Measurements from ENCODE around the gene MYO3A.

Gene MYO3A

DNA sequence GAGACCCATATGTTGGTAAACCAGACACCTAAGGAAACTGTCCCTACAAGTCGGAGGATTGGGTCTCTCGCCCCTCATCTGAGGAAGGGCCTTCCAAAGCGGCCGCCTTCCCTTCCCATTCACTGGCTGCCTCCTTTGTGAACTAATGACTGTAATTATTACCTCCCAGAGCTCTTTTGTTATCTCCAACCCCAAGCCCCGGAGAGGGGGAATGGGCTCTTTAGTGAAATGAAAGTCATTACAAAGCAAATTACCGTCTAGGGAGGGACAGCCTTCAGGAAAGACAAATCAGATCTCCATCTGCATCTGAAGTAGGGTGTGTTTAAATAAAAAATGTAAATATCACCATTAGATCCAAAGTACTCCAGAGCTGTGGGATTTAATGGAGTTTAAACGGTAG is 280.0 kb downstream of the MYO3A start:
- DNase-seq (ENCODE audit: low spot score) = no peak

GRCh38 chr10:26214551-26215395 is 280.7 kb downstream of the MYO3A start:
- DNase-seq (ENCODE audit: low spot score) = no peak

DNA sequence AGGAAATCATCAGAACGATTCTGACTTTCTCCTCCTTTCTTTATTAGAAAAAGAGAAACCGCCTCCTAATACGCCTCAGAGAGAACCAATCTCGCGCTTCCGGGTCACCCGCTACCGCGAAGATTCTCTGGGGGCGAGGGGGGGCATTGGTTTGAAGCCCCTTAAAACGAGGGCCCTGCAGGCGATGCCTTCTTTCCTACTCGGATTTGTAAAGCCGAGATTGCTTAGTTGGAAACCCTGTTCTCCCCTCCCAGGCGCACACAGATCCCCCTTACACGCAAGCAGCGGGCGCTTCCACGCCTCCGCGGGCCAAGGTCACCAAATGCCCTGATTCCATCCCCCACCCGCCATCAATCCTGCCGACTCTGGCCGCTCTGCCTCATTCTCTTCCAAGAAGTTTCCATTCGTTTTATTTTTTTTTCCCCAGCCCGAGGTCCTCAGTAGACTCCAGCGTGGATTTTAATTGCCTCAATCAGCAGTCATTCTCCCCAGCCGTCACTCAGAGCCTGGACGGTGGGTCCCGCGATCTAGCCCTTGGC is 281.4 kb downstream of the MYO3A start:
- DNase-seq (ENCODE audit: low spot score) = no peak

- DNase-seq (ENCODE audit: low spot score) = no peak
Observed at GRCh38 chr10:26215935-26216584, 282.0 kb downstream of the MYO3A start.

DNA sequence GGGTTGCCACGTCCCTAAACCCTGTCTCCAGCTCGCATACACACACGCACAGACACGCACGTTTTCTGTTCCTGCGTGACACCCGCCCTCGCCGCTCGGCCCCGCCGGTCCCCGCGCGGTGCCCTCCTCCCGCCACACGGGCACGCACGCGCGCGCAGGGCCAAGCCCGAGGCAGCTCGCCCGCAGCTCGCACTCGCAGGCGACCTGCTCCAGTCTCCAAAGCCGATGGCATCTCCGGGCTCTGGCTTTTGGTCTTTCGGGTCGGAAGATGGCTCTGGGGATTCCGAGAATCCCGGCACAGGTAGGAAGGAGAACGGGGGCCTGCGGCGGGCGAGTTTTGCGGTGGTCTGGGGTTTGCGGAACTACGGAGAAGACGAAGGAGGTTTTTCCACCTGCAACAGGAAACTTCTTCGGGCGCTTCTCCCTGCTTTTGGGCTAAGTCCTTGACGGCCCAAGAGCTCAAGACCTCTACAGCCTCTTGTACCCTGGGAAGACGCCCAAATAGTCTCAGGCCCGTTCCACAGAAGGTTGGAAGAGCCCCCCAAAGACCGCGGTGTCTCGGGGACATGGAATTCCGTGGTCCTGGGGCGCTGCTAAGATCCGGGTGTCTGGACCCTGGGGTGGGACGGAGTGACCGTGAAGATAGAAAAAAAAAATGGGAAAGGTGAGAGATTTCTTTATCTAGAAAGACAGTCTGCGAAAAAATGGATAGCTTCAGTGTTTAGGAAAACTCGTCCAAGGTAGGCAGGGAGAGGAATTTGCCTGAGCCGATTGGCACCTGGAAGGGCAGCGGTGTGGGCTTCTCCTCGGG is 282.8 kb downstream of the MYO3A start, which contains the start of gene GAD2:
GAD2 (plus strand) TSS at position 190 of the 811 bp plus-strand sequence; CDS start at position 226, 36 bp downstream.
- no peak for DNase-seq (ENCODE audit: low spot score)

- no peak for DNase-seq (ENCODE audit: low spot score)
Observed at GRCh38 chr10:26217396-26218086, 283.5 kb downstream of the MYO3A start.

- no peak for DNase-seq (ENCODE audit: low spot score)
Observed at GRCh38 chr10:26219676-26220075, 285.6 kb downstream of the MYO3A start.

DNA sequence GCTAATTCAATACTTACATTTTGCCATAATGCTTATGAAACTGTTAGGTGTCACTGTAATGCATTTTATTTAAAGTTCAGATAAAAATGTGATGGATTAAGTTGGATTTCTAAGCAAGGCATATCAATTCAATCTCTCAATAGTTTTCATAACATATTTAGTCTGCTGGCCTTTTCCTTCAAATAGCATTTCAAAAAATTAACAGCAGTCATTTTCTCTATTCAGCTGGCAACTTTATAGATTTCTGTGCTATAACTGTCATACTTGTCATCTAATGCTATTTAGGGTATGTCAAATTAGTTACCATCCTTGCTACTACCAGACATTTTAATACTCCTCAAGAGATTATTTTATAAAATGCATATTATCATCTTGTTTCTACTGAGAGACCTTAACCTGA is 286.9 kb downstream of the MYO3A start:
- no peak for DNase-seq (ENCODE audit: low spot score)

DNA sequence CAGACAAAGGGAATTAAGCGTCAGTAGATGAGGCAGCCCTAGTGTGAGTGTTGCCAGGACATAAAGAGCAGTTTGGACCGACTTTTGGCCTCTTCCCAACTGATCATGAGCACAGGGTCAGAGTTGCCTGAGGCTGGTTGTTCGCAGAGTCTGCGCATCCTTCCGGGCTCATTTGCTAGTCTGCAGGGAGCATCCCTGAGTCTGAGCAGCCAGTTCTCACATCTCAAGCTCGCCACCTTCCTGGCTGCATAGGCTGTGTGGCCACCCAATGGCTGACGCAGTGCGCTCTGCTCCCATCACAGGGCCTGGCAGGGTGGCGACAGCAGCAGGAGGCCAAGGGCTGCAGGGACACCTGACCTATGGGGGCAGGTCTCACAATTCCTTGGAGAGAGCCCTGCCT is 287.5 kb downstream of the MYO3A start:
- DNase-seq (ENCODE audit: low spot score) = no peak

DNA sequence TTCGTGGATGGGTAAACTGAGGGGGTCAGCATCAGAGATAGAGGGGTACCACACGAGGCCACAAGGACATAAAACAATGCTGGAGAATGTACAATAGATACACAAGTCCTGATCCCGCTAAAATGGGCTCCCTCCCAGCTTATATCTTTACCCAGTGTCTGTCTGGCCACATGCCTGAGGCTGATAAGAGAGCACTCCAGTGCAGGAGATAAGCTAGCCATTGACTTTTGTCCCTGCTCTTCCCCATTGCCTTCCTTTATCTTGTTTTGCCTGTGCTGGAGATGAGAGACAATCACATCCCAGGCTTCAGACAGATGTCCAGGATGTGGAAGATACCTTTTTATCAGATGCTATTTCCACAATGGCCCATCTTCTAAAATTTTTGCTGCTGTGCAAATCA is 288.5 kb downstream of the MYO3A start:
- no peak for DNase-seq (ENCODE audit: low spot score)

DNA sequence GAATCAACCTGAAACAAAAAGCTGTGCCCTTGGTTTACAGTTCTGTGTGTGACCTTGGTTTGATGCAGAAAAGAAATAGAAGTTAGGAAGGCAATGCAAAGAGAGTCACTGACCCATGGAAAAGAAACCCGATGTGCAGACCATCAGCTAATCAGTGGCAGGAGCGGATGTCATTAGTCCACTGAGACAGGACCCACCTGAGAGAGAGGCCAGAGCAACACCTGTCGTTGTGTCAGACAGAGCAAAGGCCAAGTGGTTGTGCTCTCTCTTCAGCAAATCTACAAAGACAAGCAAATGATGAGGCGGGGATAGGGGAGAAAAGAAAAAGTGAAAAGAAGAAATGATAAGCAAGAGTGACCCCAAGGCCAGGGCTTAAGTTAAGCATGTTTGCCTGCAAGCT is 291.3 kb downstream of the MYO3A start:
- DNase-seq (ENCODE audit: low spot score) = no peak

DNA sequence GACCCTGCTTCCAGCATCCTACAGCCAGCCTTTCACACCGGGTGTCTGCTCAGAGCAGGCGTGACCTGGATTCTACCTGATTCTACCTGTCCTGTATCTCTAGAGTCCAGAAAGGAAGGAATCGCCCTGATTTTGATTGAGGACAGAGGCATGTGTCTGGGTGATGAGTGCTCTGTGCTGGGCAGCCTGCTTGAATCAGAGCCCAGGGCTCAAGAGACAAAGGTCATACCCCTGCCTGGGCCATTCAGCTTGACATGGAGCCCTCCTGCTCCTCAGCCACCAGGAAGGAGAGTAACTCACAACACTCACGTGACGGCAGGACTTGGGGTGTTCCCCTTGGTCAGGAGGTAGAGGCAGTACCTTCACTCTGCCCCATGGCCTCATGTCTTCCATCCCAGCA is 293.8 kb downstream of the MYO3A start:
- DNase-seq (ENCODE audit: low spot score) = no peak

GRCh38 chr10:26232174-26232573 is 298.1 kb downstream of the MYO3A start:
- no peak for DNase-seq (ENCODE audit: low spot score)

DNA sequence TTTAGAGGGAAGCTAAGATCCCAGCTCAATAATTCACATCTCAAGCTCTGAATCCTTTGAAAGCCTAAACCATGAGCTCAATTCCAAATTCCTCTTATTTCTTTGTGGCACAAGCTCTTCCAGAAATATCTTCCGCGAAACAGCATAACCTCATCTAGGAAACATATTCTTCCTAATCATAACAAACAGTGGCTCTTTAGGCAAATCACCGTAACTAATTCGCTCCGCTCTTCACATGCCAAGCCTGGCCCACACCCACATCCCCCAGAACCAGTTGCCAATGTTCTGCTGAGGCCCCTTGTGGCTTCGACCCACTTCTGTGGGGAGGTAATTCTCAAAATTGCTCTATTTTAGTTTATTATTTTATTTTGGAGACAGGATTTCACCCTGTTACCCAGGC is 301.7 kb downstream of the MYO3A start:
- no peak for DNase-seq (ENCODE audit: low spot score)

- DNase-seq (ENCODE audit: low spot score) = no peak
Observed at GRCh38 chr10:26238378-26238777, 304.3 kb downstream of the MYO3A start.

DNA sequence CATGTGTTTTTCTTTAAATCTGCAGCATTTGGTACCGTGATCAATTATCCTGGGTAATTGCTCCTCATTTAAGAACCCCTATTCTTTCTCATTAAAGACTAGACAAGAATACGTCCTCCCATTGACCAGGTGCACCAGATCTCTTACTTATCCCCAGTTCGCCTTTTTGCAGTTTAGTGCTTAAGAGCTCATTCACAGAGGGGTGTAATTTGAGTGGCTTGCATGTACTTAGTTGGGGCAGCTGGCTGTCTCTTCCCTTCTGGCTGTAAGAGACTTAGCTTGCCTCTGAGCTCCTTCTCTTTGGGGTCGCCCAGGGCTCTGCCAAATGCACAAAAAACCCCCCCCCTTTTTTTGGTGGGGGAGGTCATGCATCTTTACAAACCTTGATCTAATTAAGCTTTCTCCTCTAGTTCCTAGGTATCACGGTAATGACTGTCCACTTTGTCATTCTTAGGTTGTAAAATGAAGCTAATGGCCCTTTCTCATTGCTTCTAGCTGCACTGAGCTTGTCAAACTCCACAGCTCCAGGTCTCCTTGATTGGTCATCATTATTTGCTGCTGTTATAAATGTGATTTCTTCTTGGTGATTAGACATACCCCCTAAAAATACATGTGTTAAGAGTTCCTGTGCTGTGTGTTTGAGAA is 308.8 kb downstream of the MYO3A start:
- DNase-seq (ENCODE audit: low spot score) = no peak

GRCh38 chr10:26243351-26243720 is 309.3 kb downstream of the MYO3A start:
- no peak for DNase-seq (ENCODE audit: low spot score)

GRCh38 chr10:26249681-26250080 is 315.7 kb downstream of the MYO3A start:
- no peak for DNase-seq (ENCODE audit: low spot score)

GRCh38 chr10:26251925-26252324 is 317.9 kb downstream of the MYO3A start:
- no peak for DNase-seq (ENCODE audit: low spot score)

GRCh38 chr10:26254616-26255015 is 320.6 kb downstream of the MYO3A start:
- DNase-seq (ENCODE audit: low spot score) = no peak

DNA sequence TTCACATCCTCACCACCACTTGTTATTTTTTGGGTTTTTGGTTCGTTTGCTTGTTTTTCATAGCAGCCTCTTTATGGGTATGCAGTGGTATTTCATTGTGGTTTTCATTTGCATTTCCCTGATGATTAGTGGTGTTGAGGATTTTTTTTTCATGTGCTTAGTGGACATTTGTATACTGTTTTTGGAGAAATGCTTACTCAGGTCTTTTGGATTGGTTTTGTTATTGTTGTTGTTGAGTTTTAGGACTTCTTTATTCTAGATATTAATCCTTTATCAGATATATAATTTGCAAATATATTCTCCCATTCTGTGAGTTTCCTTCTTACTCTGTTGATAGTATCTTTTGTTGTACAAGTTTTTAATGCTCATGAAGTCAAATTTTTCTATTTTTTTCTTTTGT is 325.3 kb downstream of the MYO3A start:
- DNase-seq (ENCODE audit: low spot score) = no peak

All from pons (tissue), 1 donor.